HG02970 (cell line): ENCODE data around the gene GPR171.

ENCODE experiments used
- ATAC-seq: cut with Tn5 transposase; IDR thresholded peaks from one replicate; pipeline ENCODE4 v1.9.1; 2021; ENCODE audit warnings: mild to moderate bottlenecking, moderate library complexity, moderate number of reproducible peaks; ENCODE audit not compliant: unreplicated experiment, low FRiP score

GPR171 gene

DNA sequence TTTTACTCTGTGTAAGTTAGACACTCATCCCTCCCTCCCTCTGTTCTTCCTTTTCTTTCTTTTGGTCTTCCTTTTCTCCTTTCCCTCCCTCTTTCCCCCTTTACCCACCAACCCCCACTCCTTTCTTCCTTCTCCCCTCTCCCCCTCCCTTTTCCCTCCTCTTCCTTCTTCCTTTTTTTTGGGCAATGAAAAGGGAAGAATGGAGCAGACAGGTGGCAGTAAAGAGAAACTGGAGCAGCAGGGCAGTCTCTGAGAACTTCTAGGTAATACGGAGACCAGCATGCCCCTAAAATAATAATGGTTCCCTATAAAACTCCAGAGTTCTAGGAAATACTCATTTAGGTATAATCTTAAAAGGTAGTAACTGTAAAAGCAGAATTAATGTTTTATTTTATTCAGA, 11.4 kb upstream of the GPR171 start:
- ATAC-seq: no peak

DNA sequence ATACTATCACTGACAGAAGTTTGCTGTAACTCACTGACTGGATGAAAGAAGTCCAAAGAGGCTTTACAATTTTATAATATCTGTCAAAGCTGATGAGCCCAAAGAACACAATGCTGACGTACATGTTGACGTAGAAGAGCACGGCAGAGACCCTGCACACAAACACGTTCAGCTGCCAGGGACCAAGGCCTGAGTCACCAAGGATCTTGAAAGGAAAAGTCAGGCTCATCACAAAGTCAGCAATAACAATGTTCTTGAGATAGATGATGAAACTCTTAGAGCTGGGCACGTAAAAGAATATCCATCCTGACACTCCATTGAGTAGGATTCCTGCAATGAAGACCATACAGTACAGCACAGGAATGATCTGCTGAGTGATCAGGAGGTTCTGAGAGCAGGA, 10.9 kb upstream of the GPR171 start:
- no peak for ATAC-seq

DNA sequence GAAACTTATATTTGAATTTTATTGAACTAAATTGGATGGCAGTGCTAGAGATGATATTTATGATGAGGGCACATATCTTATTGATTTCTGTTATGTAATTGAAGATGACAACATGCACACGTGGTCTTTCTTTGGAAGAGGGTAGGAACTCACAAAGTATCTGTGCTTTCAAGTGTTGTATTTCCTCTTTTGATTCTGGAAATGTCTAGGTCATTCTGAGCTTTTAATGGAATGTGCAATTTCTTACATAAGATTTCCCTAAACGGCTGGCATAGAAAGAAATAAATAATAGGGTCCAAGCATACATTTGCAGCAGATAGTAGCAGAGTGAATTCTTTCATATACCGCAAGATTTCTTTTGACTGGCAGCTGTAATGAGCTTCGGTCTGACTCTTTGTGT, 10.1 kb upstream of the GPR171 start:
- no peak for ATAC-seq

DNA sequence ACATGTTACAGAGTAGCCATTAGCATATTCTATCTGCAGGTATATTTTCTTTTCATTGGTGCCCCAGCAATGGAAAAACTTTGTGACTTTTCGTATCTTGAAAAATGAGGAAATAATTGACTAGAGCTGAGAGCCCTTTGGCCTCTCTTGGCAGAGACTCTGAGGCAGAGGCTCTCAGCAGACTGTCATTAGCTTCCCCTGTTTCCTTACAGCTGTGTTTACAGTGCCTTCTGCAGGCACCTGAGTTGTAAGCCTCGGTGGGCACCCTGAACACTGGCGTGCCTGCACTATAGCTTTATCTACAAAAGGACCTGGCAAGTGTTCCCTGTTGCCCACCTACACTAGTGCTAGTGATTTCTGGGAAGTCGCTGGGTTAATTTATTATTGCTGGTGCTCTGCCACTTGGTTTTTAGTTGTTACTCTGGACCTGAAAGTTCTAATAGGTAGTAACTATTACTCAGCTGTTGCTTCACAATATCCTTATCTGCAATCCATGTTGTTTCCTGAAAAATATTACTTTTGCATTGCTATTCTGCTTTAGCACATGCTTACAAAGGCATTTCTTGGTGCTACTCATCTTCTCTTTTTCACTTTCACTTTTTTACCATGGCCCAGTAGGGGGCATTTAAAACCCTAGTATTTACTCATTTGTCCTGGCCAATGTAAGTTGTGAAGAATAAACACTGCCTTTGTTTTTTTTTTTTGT, 7.8 kb upstream of the GPR171 start:
- no peak for ATAC-seq

DNA sequence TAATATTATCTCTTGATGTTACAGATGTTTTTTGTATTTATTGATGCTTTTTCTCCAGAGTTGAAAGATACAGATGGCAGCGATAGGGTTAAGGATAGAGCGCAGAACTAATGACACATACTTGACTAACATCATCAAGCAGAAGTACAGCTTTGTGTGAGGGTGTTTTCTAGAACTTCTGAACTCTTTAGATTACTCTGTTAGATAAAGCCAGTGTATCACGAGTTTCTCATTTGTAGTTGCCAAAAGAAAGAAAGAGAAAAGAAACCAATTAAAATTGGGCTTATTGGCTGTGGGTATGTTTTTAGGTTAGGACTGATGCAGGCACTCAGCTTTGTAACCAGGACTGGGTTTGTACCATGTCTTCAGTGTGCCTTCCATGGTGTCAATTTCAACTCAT, 6.6 kb upstream of the GPR171 start:
- no peak for ATAC-seq

DNA sequence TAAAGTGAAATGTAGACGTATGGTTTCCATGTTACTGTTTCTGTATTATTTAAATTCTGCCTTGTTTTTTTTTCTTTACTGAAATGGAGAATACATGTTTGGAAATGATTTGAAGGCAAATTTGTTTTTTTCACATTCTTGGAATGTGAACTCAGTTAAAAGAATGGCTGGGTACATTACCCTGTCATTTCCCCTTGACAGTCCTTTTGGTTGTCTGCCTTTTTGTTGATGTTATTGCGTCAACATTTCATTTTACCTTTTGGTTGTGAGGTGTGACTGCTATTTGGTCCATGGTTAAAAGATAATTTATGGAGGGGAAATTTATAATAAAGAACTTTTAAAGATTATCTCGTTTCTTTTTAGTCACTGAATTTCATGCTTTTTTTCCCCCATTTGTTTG, 3.2 kb upstream of the GPR171 start:
- no peak for ATAC-seq

DNA sequence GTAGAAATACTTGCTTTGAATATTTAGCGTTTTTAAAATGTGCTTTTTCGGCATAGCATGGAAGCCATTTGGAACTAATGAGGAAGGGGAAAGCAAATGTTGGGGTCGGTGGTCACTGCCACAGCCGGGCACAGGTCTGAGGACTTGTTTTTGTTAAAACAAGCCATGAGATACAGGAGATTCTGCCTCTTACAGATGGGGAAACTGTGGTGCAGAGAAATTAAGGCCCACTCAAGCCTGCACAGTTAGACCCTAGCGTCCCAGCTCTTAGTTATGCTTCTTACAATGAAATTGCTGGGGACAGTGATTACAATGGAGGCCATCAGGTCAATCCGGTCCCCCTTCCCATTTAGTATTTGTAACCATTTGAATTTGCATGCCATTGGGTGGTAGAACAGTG, 2.5 kb upstream of the GPR171 start:
- no peak for ATAC-seq

DNA sequence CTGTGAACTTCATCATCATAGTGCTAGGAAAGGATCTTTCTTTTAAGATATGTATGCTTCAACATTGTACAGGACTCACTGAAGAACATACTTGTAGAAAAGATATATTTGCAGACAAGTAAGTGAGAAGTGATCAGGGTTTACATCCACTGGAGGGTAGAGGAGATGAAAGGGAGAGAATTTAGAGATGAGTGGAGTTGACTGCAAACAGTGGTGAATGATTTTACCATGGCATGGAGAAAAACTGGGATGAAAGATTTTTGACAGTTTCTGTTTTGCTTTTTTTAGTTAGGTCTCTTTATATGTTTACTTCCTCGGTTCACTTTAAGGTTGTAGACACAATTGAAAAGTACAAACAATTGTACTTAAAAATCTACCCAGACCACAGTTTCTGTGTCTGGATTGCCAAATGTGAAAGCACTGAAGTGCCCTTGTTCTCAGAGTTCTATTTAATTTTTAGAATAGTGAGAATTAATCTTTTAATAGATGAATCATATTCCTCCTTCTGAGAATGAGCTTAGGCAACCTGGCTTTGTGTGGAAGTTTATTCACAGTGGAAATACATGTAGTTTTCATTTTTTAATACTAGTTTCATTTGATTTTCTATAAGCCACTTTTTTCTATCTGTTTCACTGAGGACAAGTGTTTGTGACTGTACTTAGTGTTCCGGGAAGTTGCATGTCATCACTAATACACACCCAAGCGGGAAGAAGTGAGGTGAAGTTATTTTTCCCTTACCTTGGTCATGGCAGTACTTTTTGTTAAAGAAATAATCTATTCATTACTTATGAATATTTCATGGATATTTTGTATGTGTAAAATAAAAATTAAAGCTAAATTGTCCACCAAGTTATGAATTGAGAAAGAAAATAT, 1.8 kb upstream of the GPR171 start:
- ATAC-seq: no peak

DNA sequence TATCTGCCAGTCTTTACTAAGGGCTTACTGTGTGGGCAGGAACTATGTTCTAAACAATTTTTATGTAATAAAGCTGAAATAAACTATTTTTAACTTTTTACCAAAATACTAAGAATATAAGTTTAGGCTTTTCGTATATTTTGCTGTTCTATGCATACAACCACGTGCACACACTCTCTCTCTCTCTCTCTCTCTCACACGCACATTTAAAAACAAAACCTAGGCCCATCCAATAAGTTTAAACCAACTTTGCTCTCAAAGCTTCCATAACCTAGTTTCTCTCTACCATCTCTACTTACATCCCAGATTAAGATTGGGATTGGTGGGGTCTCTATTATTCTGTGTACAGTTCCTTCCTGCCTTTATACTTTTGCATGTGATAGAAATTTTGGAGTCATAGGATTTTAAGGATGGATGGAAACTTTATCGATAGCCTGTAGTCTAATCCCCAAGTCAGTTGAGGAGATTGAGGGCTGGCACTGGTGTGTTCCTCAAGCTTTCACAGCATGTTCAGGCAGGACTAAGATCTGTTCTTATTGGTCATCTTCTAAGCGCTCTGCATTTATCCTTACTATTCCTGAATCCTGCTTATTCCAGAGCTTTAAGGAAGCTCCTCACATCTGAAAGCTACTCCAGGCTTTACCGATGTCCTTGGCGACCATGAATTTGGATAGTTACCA, 1.8 kb downstream of the GPR171 start:
- ATAC-seq: no peak

DNA sequence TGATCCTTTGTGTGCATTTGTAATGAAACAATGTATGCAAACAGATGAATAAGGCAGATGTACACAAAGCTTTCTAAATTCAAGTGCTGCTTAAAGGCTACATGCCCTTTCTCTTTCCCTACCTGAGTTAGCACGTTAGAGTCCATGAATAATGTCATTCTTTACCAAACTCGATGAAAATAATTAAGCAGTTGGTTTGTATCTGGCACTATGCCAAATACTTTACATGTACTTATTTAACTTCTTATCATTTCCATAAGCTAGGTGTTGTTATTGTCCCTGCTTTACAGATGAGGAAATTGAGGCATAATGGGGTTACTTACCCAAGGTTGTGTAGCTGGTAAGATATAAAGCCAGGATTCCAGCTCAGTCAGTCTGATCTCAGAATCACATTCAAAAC, 2.4 kb downstream of the GPR171 start:
- no peak for ATAC-seq

DNA sequence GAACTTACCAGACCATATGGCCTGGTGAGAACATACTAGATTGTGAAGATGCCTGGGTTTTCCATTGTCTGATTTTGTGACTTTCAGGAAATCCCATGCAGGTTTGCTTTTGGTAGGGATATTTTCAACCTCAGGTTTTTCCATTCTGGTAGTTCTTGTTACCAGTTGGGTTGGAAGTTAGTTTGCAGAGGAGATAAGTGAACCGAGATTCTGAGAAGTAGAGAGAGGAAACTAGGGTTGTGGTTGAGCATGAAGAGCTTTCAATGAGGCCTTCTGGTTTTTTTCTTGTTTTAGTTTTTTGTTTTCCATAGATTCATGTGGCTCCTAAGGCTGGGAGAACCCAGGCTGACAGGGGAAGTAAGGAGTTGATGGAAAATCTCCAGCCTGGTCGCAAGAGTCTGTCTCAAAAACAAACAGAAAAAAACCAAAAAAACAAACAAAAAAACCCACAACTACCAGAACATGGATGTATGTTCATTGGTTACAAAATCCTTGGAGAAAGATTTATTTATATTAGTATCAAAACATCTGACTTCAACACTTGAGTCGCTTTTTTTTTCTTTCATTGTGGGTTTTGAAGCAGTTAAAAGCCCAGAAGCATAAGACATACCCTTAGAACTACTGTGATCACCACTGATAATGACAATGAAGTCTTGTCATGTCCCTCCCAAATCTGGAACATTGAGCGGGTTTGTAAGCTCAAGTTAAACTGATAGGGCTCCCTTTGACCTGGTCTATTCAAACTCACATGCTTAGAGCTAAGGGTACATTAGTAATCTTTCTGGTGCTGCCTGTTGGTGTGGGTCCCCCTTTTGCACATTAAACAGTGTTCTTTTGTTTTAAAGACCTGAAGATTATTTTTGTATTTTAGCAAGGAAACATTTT, 3.2 kb downstream of the GPR171 start:
- ATAC-seq: no peak

DNA sequence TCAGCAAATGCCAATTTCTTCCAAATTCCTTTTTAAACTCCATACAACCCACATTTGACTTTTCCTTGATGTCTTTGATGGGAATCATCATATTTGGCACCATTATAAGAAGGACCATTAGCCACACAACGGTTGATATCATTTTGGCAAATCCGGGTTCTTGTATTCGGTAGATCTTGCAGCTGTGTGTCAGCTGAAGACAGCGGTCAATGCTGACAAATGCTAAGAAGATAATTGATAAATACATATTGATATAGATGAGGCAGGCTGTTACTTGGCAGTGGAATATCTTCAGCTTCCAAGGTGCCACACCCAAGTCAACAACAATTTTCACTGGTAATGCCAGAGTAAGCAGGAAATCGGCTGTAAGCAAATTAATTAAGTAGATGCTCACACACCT, 4.2 kb downstream of the GPR171 start:
- no peak for ATAC-seq

DNA sequence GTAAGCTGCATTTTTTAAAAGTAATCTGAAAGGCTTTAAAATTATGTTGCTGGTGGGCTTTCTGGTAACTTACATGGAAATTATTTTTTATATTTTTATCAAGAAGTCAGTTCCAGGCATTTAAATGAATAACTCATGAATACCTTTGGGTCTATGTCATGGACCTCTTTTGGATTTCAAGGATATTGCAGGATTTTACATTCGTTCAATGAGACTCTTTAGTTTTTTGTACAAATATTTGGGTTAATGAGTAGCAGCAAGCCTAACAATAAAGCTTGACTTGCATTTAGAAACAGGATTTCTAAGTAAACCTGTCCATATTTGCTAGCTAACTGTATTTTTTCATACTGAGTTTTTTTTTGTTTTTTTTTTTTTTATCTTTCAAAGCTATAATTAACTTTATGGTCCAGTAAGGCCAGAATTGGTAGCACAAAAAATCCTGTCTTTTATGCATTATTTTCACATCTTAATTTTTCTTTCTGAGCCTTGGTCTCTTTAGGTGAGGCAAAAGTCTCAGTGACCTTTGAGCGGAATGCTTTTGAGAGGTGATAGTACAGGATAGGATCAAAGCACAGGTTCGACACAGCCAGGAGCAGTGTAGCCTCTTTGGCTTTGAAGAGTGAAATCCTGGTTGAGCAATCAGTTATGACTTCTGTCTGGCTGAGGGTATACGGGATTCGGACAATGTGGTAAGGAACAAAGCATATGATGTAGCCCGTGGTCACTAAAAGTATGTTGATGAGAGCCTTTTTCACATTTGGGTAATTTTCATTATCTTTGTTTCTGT, 4.8 kb downstream of the GPR171 start:
- ATAC-seq: no peak

DNA sequence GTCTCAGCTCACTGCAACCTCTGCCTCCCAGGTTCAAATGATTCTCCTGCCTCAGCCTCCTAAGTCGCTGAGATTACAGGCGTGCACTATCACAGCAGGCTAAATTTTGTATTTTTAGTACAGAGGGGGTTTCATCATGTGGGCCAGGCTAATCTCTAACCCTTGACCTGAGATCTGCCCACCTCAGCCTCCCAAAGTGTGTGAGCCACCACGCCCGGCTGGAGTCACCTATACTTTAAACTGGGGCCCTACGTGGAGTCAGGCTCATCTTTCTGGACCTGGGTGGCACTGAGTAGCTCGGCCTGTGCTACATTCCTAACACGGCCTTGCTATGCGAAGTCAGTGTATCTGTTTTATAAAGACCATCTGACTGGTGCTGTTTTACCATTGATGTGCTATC, 5.8 kb downstream of the GPR171 start:
- no peak for ATAC-seq

DNA sequence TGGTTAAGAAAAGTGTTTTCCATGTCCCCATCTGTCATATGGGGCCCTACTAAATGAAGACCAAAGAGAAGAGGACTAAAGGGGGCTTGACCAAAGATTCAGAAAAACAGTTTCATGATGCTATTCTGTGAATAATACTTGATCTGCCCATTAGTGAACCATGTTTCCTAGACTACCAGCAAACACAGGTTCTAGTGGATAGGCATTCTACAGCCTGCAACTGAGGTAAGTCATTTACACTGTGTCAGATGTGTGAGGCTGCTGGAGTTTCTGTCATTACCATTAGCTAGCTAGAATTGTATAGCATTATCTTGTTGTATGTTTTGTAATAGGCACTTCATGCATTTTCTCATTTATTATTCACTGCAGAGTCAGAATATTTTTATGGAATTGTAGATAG, 6.6 kb downstream of the GPR171 start:
- no peak for ATAC-seq

DNA sequence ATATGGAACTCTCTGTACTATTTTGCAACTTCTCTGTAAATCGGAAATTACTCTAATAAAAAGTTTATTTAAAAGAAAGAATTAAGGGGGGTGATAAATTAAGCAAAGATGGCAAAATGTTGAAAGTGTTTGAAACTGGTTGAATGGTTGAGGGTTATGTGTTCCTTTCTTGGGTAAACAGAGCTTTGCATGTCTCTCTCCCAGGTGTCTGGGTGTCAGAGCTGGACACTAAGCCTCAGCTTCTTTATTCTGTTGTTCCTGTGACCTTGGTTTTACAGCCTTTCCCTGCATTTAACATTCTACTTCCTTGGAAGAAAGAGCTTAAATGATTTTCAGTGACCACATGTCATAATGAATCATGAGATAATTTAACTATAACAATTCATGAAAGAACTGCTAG, 7.2 kb downstream of the GPR171 start:
- ATAC-seq: no peak

DNA sequence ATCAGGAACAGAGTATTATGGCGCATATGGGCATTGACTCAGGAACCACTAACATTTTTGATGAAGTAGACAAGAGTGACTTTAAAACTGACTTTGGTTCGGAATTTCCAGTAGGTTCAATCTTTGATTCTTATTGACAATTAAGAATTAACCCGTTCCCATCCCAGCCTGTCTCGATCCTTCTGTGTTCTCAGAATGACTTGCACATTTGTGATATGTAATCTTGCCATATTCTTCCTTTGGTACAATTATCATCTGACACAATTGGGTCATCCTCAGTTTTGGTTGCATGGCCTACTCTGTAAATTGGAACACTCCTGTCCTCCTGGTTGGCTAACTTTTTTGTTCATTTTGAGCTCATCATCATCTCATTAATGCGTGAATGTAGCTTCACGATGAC, 10.5 kb downstream of the GPR171 start:
- no peak for ATAC-seq

DNA sequence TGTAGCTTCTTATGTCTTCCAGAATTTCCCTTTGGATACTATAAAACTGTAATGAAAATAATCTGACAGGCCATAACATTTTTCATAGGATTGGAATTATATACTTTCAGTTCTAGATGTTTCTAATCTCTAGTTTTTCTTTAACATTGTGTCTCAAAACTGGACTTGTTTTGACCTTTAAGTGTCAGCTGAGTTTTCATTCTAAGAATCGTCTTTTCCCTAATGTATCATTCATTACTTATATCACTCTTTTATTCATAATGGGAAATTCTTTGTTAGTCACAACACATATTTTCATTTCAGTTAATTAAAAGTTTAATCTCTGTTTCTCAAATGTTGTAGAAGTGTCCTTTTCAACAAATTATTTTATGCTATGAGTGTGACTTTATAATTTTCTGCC, 11.9 kb downstream of the GPR171 start:
- no peak for ATAC-seq

DNA sequence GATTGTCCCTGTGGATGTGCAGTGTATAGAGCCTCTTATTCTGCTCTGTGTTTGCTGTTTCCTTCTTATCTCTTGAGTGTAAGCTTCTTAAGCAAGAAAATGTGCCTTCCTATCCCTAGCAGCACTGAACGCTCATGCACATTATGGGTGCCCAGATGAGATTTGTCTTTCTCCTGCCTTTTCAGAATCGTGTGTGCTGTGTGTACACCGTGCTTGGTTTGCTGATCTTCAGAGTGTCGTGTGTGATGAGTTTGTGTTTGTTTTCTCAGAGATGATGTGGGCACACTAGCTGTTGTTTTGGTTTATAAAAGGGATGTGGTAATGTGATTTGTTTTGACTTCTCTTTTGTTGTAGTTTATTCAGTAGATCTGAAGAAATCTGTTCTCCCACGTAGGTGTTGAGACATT, 19.7 kb downstream of the GPR171 start:
- no peak for ATAC-seq
